Endothelial cell of umbilical vein (primary cell): ENCODE measurements around the gene AGBL3. TPM values are rescaled to one million over a fixed set of nuclear protein-coding genes. Genes with fewer than 3 reads are reported as not detected.

ENCODE experiments used
- BruUV-seq: library from RNA; stranded (reverse); fragments of 400-500 nt; replicated peaks from 2 replicates; lab custom pipeline; 2021; lab: Mats Ljungman, UMichigan
- CTCF ChIA-PET: fragments of 300-600, 350-600 bp; sonication (Branson Sonifier 250); formaldehyde crosslinking; loops from one replicate; lab custom pipeline; 2021; ENCODE audit warnings: antibody characterized with exemption, inconsistent platforms; lab: Charles Lee
- POLR2A ChIA-PET: fragments of 300-600, 350-600 bp; sonication (Branson Sonifier 250); formaldehyde crosslinking; loops from one replicate; lab custom pipeline; 2021; ENCODE audit warnings: antibody characterized with exemption, inconsistent platforms; lab: Charles Lee
- DNase-seq: peaks from one replicate; pipeline ENCODE4 v3.0.0-alpha.2; 2011; ENCODE audit warnings: low read depth, low spot score
- FAIRE-seq: peaks from 2 replicates; lab custom pipeline; 2011; peaks lifted over from hg19 to GRCh38; lab: Jason Lieb, UNC
- H2AFZ ChIP-seq: 2 replicates; pipeline ENCODE4 v1.6.0; 2012; ENCODE audit warnings: low read depth, low read length, control low read depth, inconsistent platforms
- H3K27ac ChIP-seq: 2 replicates; pipeline ENCODE4 v1.5.1; 2011; ENCODE audit warnings: low read depth, mild to moderate bottlenecking, control low read depth, low read length, moderate library complexity; ENCODE audit not compliant: insufficient read depth
- H3K27me3 ChIP-seq, 2 experiments: 2 replicates each; pipeline versions ENCODE4 v1.6.0 to v1.6.1; 2011; ENCODE audit warnings: low read length in 2 of 2, mixed read lengths in 1 of 2; ENCODE audit not compliant: control insufficient read depth in 2 of 2, insufficient read depth in 2 of 2
- H3K36me3 ChIP-seq, 2 experiments: 2 replicates in 1 of 2; 3 replicates in 1 of 2; pipeline ENCODE4 v1.5.1; 2011; ENCODE audit warnings: low read length in 2 of 2, mild to moderate bottlenecking in 1 of 2, moderate library complexity in 1 of 2; ENCODE audit not compliant: control insufficient read depth in 2 of 2, insufficient read depth in 2 of 2; ENCODE audit errors: extremely low read depth in 1 of 2
- H3K4me1 ChIP-seq: 3 replicates; pipeline ENCODE4 v1.5.1; 2011; ENCODE audit warnings: mild to moderate bottlenecking, low read length; ENCODE audit not compliant: control insufficient read depth, insufficient read depth; ENCODE audit errors: extremely low read depth
- H3K4me2 ChIP-seq: 2 replicates; pipeline ENCODE4 v1.6.1; 2011; ENCODE audit warnings: low read length, control low read depth, mixed read lengths; ENCODE audit not compliant: insufficient read depth
- H3K4me3 ChIP-seq, 3 experiments: fragments of 200-600 bp in 1 of 3; sonication (generic), shearing (Covaris generic) in 1 of 3; replicated peaks in 1 of 3; 2 replicates each; pipeline ENCODE4 v1.5.1; 2011 to 2016; ENCODE audit warnings: control low read depth in 3 of 3, low read length in 3 of 3, mild to moderate bottlenecking in 2 of 3, inconsistent platforms in 1 of 3, low read depth in 1 of 3, moderate library complexity in 1 of 3; ENCODE audit not compliant: insufficient read depth in 1 of 3
- H3K79me2 ChIP-seq: 2 replicates; pipeline ENCODE4 v1.6.0; 2012; ENCODE audit warnings: low read length, inconsistent platforms; ENCODE audit not compliant: control insufficient read depth, insufficient read depth
- H3K9ac ChIP-seq: replicated peaks from 2 replicates; pipeline ENCODE3; 2011; ENCODE audit warnings: low read length, control low read depth; ENCODE audit not compliant: insufficient read depth; ENCODE audit errors: extremely low read depth
- H3K9me1 ChIP-seq: replicated peaks from 3 replicates; pipeline ENCODE4 v1.6.0; 2011; ENCODE audit warnings: mild to moderate bottlenecking, low read length; ENCODE audit not compliant: control insufficient read depth, insufficient read depth; ENCODE audit errors: extremely low read depth
- H3K9me3 ChIP-seq: replicated peaks from 2 replicates; pipeline ENCODE4 v1.5.1; 2012; ENCODE audit warnings: low read length, inconsistent platforms; ENCODE audit not compliant: control insufficient read depth, insufficient read depth
- H4K20me1 ChIP-seq: replicated peaks from 2 replicates; pipeline ENCODE3; 2011; ENCODE audit warnings: mild to moderate bottlenecking, low read length; ENCODE audit not compliant: control insufficient read depth, insufficient read depth; ENCODE audit errors: extremely low read depth
- EZH2 ChIP-seq: IDR thresholded peaks from 2 replicates; pipeline ENCODE4 v1.6.1; 2012; ENCODE audit warnings: borderline replicate concordance, low read depth, mild to moderate bottlenecking, moderate library complexity, low read length, inconsistent platforms; ENCODE audit not compliant: severe bottlenecking
- FOS ChIP-seq: IDR thresholded peaks from 2 replicates; pipeline ENCODE4 v1.6.1; 2011; ENCODE audit warnings: mild to moderate bottlenecking, low read length, moderate library complexity, borderline replicate concordance; ENCODE audit not compliant: insufficient read depth
- GATA2 ChIP-seq: IDR thresholded peaks from 2 replicates; pipeline ENCODE4 v1.7.0; 2011; ENCODE audit warnings: low read depth, mild to moderate bottlenecking, moderate library complexity, mixed read lengths, low read length; ENCODE audit not compliant: insufficient read length, insufficient read depth
- JUN ChIP-seq: IDR thresholded peaks from 2 replicates; pipeline ENCODE4 v1.6.1; 2011; ENCODE audit warnings: borderline replicate concordance, low read depth; ENCODE audit not compliant: insufficient read length, insufficient read depth
- MYC ChIP-seq: IDR thresholded peaks from one replicate; pipeline ENCODE4 v1.6.1; 2011; ENCODE audit warnings: mild to moderate bottlenecking, low read depth, low read length
- POLR2A ChIP-seq: IDR thresholded peaks from 2 replicates; pipeline ENCODE4 v1.6.1; 2012; ENCODE audit warnings: low read depth, mild to moderate bottlenecking, control low read depth, low read length
- POLR2AphosphoS5 ChIP-seq: IDR thresholded peaks from 2 replicates; pipeline ENCODE4 v1.6.1; 2012; ENCODE audit warnings: low read depth, mild to moderate bottlenecking, control low read depth, low read length, moderate library complexity; ENCODE audit not compliant: insufficient read depth
- dilution Hi-C: fragments of 300-500 bp; cut with MboI; formaldehyde crosslinking; loops from one replicate; pipeline ENCODE4 v1.15.0; 2019; ENCODE audit warnings: low sequenced_read_pairs; ENCODE audit not compliant: extremely low pct_ligation_motif_present
- intact Hi-C: fragments of 100-400 bp; cut with micrococcal nuclease; formaldehyde crosslinking; loops from one replicate; pipeline ENCODE4 v1.10.0; 2022
- polyA plus RNA-seq, 4 experiments: library from polyadenylated mRNA; depleted of rRNA in 3 of 4; stranded (reverse) in 3 of 4; unstranded in 1 of 4; fragments of >200 nt; gene quantifications; 2 replicates each; pipeline versions ENCODE4 v1.2.1 to v1.2.3, GENCODE V29; 2011 to 2012; ENCODE audit warnings: missing spikeins in 1 of 4
- total RNA-seq: library from RNA; stranded (reverse); gene quantifications from 2 replicates; pipeline ENCODE4 v1.2.3, GENCODE V29; 2021
- TF ChIP-seq, protein P1 (sequence below): IDR thresholded peaks from 2 replicates; pipeline ENCODE4 v1.6.1; 2011; ENCODE audit not compliant: insufficient read depth, insufficient read length
- TF ChIP-seq, protein P2 (sequence below), 2 donors: IDR thresholded peaks; 1 replicate in 1 of 2; 2 replicates in 1 of 2; pipeline ENCODE4 v1.5.1; 2011; ENCODE audit warnings: low read length in 2 of 2, mild to moderate bottlenecking in 2 of 2, moderate library complexity in 2 of 2, control low read depth in 1 of 2, inconsistent platforms in 1 of 2, low read depth in 1 of 2; ENCODE audit not compliant: insufficient read depth in 1 of 2; ENCODE audit errors: extremely low read depth in 1 of 2

The AGBL3 gene
- total and polyA plus RNA-seq, 2 donors (not counting 3 experiments of a cell fraction or from before 2014, with no cell fraction given), result 0.97 to 3.2 TPM

DNA sequence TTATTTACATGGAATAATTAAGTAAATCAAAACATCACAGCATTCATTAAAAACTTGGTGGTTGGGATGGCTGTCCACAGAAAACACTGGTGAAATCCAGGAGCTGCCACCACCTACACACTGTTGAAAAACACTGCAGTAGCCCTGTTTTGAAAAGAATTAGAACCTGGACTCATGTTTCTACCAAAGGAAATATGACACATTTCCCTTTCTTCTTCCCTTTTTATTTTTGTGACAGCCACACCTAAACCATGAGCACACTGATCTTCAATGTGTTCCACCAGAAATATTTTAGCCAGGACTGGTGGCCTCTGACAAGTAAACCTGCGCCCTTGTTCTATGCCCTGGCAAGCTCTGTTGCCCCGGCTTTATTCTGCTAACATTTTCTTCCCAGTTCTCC lies 164.8 kb downstream of the AGBL3 start:
- H3K9me1 ChIP-seq, result no peaks in the 10 kb centered on the region
- peaks cover 38% of the 10 kb centered on the region for H3K4me1 ChIP-seq
- H3K9ac ChIP-seq, result no peak overlapping the region
- FAIRE-seq (no peak), DNase-seq (peak; percentile 57)
- no peaks in the 10 kb centered on the region for H3K9me3 ChIP-seq
- no peaks in the 10 kb centered on the region for H3K79me2 ChIP-seq
- H3K27me3 ChIP-seq, result no peaks in the 10 kb centered on the region
- no peaks in the 10 kb centered on the region for H3K36me3 ChIP-seq
- dilution Hi-C loops (no loop called here), intact Hi-C loops (loop anchor here (1.0 to 2.0 kb wide), 2 partner anchors 9 to 164 kb away; partner anchors contain the start of gene AGBL3)
- peak overlapping the region; percentile 38 for H3K4me2 ChIP-seq
- TF ChIP-seq JUN (peak; percentile 26), FOS (peak; percentile 36)
- TF ChIP-seq, protein P1, sequence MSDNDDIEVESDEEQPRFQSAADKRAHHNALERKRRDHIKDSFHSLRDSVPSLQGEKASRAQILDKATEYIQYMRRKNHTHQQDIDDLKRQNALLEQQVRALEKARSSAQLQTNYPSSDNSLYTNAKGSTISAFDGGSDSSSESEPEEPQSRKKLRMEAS, result no peak
- H3K27ac ChIP-seq, result no peak overlapping the region
- ChIA-PET CTCF (interaction anchor here (0.6 to 1.1 kb wide), 7 partner anchors 9 to 185 kb away, joined by 3 to 5 read pairs (median 3); partner anchors contain the start of genes AGBL3 and CYREN), POLR2A (no interaction called here)
- H3K4me3 ChIP-seq, result no peak overlapping the region
- BruUV-seq, result no TSS peak
- H2AFZ ChIP-seq, result no peak overlapping the region
- no peaks in the 10 kb centered on the region for H4K20me1 ChIP-seq

DNA sequence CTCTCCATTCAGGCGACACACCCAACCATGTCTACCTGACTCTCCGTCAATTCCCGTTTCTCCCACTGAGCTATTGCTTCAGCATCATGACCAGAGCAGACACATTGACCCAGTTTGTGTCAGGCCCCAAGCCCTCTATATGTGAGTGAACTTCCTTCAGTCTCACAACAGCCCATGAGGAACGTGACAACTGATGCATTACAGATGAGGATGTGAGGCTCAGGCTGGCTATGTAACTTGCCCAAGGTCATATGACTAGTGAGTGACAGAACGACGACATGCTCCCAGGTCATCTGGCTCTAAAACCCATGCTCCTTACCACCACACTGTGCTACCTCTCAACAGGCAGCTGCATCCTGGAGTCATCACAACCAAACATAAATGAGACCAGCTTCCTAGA lies 165.2 kb downstream of the AGBL3 start:
- TF ChIP-seq, protein P2, sequence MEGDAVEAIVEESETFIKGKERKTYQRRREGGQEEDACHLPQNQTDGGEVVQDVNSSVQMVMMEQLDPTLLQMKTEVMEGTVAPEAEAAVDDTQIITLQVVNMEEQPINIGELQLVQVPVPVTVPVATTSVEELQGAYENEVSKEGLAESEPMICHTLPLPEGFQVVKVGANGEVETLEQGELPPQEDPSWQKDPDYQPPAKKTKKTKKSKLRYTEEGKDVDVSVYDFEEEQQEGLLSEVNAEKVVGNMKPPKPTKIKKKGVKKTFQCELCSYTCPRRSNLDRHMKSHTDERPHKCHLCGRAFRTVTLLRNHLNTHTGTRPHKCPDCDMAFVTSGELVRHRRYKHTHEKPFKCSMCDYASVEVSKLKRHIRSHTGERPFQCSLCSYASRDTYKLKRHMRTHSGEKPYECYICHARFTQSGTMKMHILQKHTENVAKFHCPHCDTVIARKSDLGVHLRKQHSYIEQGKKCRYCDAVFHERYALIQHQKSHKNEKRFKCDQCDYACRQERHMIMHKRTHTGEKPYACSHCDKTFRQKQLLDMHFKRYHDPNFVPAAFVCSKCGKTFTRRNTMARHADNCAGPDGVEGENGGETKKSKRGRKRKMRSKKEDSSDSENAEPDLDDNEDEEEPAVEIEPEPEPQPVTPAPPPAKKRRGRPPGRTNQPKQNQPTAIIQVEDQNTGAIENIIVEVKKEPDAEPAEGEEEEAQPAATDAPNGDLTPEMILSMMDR (IDR thresholded peaks at IDR 0.05; ENCODE audit: extremely low read depth in 1 of 2, insufficient read depth in 1 of 2, low read depth in 1 of 2, low read length in 2 of 2), result no peak
- no peak for TF ChIP-seq GATA2
- no peak for TF ChIP-seq EZH2
- TF ChIP-seq, protein P1, result no peak
- no peak for TF ChIP-seq JUN
- TF ChIP-seq MYC, result no peak
- no peak for TF ChIP-seq POLR2A
- TF ChIP-seq POLR2AphosphoS5, result no peak
- no peak for TF ChIP-seq FOS
- H3K27ac ChIP-seq, result no peak overlapping the region
- no peaks in the 10 kb centered on the region for H3K9me1 ChIP-seq
- intact Hi-C loops (loop anchor here (1.0 to 2.0 kb wide), 2 partner anchors 9 to 165 kb away; partner anchors contain the start of gene AGBL3), dilution Hi-C loops (no loop called here)
- H3K9ac ChIP-seq, result no peak overlapping the region
- FAIRE-seq (no peak), DNase-seq (no peak)
- CTCF ChIA-PET, result interaction anchor here (0.6 to 1.1 kb wide), 7 partner anchors 9 to 184 kb away, joined by 3 to 5 read pairs (median 3); partner anchors contain the start of genes AGBL3 and CYREN
- no peak overlapping the region for H3K4me2 ChIP-seq
- no peaks in the 10 kb centered on the region for H3K79me2 ChIP-seq
- H4K20me1 ChIP-seq, result no peaks in the 10 kb centered on the region
- POLR2A ChIA-PET, result no interaction called here
- no peaks in the 10 kb centered on the region for H3K36me3 ChIP-seq
- H3K4me3 ChIP-seq, result no peak overlapping the region
- H3K4me1 ChIP-seq, result peaks cover 38% of the 10 kb centered on the region
- H3K27me3 ChIP-seq, result no peaks in the 10 kb centered on the region
- H3K9me3 ChIP-seq, result no peaks in the 10 kb centered on the region
- no TSS peak for BruUV-seq
- no peak overlapping the region for H2AFZ ChIP-seq
